BJ (cell line): ENCODE data around the gene ODAD4. TPM values are rescaled to one million over a fixed set of nuclear protein-coding genes. Genes with fewer than 3 reads are reported as not detected.

Experiments used
- CTCF ChIA-PET: fragments of 350-600 bp; formaldehyde crosslinking; extraction: SDS; loops from one replicate; lab custom pipeline; 2021; ENCODE audit warnings: antibody characterized with exemption, inconsistent platforms; lab: Yijun Ruan, JAX
- POLR2A ChIA-PET: fragments of 300-600 bp; sonication (Branson Sonifier 250); formaldehyde crosslinking; extraction: SDS; loops from one replicate; lab custom pipeline; 2021; ENCODE audit warnings: antibody characterized with exemption; lab: Charles Lee
- DNase-seq: peaks from one replicate; pipeline ENCODE4 v3.0.0-alpha.2; 2011; ENCODE audit warnings: low read depth
- H3K27me3 ChIP-seq: 2 replicates; pipeline ENCODE4 v1.6.0; 2011; ENCODE audit warnings: low read length; ENCODE audit not compliant: control insufficient read depth, insufficient read depth
- H3K36me3 ChIP-seq: 2 replicates; pipeline ENCODE4 v1.5.1; 2011; ENCODE audit warnings: low read length; ENCODE audit not compliant: control insufficient read depth, insufficient read depth
- H3K4me3 ChIP-seq: 2 replicates; pipeline ENCODE4 v1.5.1; 2011; ENCODE audit warnings: low read depth, mild to moderate bottlenecking, control low read depth, low read length
- polyA plus RNA-seq: library from polyadenylated mRNA; depleted of rRNA; stranded (reverse); fragments of >200 nt; gene quantifications from 2 replicates; pipeline ENCODE4 v1.2.3, GENCODE V29; 2011
- TF ChIP-seq, protein P1 (sequence below): IDR thresholded peaks from 2 replicates; pipeline ENCODE4 v1.5.1; 2011; ENCODE audit warnings: low read depth, mild to moderate bottlenecking, control low read depth, inconsistent platforms, low read length, moderate library complexity; ENCODE audit not compliant: insufficient read depth

The ODAD4 gene
- polyA plus RNA-seq, 1 experiment = 0.92 TPM

DNA sequence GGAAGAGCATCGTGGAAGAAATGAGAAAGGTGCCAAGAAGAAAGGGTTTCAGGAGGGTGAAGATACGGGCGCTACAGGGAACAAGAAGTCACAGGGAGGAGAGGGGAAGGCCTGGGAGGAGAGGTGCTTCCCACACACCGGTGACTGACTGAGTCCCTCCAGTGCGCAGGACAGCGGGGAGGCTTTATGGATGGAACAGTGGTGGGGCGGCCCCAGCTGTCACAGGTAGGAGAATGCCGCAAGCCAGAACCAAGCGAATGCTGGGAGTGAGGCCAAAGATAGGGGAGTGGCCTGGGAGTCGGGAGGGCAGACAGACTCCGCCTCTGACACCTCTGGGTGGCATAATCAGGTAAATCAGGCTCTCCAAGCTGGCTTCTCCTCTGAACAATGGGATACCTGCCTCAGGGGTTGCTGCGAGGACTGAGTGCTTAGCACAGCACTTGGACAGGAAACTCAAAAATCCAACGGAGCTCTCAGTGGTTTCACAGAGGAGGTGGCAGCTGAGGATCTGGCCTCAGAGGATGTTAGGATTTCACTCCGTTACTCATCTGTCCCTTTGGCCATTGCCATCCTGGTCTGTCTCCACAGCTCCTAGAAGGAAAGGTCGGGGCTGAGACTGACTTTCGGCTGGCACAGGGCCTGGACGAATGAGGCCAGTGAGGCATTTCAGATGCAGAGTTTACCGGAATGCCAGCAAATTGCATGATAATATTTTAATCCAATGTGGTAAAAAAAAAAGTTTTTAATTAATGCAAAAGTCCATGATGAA lies 35.5 kb downstream of the ODAD4 start:
- Histone ChIP-seq H3K36me3 (peaks cover 9% of the 10 kb centered on the region), H3K4me3 (peak overlapping the region; percentile 92), H3K27me3 (no peaks in the 10 kb centered on the region)
- POLR2A ChIA-PET = interaction anchor here (0.6 to 1.0 kb wide), 6 partner anchors 9 to 829 kb away, joined by 3 to 11 read pairs (median 4); partner anchors contain the start of genes DNAJC7 and ODAD4
- DNase-seq = no peak
- TF ChIP-seq, protein P1, sequence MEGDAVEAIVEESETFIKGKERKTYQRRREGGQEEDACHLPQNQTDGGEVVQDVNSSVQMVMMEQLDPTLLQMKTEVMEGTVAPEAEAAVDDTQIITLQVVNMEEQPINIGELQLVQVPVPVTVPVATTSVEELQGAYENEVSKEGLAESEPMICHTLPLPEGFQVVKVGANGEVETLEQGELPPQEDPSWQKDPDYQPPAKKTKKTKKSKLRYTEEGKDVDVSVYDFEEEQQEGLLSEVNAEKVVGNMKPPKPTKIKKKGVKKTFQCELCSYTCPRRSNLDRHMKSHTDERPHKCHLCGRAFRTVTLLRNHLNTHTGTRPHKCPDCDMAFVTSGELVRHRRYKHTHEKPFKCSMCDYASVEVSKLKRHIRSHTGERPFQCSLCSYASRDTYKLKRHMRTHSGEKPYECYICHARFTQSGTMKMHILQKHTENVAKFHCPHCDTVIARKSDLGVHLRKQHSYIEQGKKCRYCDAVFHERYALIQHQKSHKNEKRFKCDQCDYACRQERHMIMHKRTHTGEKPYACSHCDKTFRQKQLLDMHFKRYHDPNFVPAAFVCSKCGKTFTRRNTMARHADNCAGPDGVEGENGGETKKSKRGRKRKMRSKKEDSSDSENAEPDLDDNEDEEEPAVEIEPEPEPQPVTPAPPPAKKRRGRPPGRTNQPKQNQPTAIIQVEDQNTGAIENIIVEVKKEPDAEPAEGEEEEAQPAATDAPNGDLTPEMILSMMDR = no peak
- CTCF ChIA-PET = interaction anchor here (0.8 to 10.2 kb wide), 12 partner anchors 8 to 150 kb away, joined by 3 to 163 read pairs (median 3); partner anchors contain the start of genes DHX58, DNAJC7, KAT2A and NKIRAS2

DNA sequence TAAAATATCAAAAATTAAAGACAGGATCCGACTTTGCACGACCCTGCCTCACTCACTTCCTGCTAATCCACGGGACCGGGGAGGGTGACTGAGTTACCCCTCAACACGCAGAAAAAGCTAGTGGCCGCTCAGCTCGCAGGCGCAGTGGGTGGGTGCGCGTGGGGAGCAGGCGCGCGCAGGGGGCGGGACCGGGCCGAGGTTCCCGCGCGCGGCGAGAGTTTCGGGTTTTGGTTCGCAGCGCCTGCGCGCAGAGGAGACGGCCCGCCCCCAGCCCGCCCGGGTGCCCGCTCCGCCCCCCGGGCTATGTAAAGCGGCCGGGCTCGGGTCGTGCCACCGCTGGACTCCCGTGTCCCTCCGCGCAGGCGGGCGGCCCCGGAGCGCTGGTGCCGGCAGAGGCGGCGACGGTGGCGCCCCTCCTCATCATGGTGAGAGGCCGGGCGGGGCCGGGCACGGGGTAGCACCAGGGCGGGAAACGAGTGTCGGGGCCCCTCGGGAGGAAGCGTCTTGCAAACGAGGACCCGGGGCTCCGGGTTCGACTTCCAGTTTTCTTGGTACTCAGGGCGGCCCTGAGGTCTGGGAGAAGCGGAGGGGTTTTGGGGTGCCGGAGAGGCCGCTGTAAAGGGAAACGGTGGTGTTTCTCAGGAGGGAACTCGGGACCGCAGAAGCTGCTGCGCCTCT lies 36.2 kb downstream of the ODAD4 start, which contains the start of gene CNP:
Gene CNP, plus strand, starts transcription at position 333 of the 678 bp plus-strand sequence. Its CDS starts 90 bp downstream, at position 423.
- peak within 1 kb of the TSS; percentile 92 for H3K4me3 ChIP-seq
- CTCF ChIA-PET = interaction anchor here (0.8 to 10.2 kb wide), 12 partner anchors 9 to 150 kb away, joined by 3 to 163 read pairs (median 3); partner anchors contain the start of genes DHX58, DNAJC7, KAT2A and NKIRAS2
- TF ChIP-seq, protein P1 = no peak
- POLR2A ChIA-PET = interaction anchor here (0.5 to 1.0 kb wide), 8 partner anchors 8 to 828 kb away, joined by 3 to 11 read pairs (median 4); partner anchors contain the start of genes DNAJC7 and ODAD4
- H3K27me3 ChIP-seq = no peaks in the 10 kb centered on the region
- H3K36me3 ChIP-seq = peaks cover 11% of the 10 kb centered on the region
- DNase-seq = no peak

DNA sequence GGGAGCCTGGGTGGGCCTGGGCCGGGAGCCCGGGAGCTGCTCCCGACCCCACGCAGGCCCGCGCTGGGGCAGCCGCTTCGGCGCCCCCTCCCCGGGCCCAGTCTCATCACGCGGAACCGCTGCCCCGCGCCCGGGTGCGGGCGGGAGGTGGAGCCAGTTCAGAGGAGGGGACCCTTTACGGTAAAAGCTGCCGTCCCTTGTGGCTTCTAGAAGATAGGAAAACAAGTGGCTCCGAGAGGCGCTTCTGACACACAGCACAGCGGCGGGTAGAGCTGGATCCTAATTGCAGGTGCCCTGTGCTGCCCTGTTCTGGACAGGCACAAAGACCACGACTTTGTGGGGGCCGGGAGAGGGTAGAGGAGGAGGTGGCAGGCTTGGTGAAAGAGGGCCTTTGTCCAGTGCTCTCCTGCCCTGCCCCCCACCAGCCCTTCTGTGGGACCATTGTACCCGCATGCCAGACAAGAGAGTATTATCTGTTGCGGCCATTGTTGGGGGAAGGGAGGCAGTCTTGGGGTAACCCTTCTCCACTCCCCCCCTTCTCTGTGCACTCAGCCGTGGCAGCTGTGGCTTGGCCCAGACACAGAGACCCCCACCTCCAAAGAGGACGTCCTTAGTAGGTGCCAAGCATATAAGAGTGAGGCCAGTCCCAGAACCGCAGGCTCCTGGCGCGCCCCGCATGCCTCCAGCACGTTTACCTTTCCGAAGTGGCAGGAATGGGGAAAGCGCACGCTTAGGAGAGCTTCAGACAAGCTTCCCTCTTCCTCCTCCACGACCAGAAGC lies 36.9 kb downstream of the ODAD4 start:
- no peaks in the 10 kb centered on the region for H3K27me3 ChIP-seq
- H3K4me3 ChIP-seq = peak overlapping the region; percentile 92
- ChIA-PET CTCF (interaction anchor here (0.8 to 7.1 kb wide), 5 partner anchors 9 to 59 kb away, joined by 3 to 59 read pairs (median 3); partner anchors contain the start of genes DNAJC7 and NKIRAS2), POLR2A (no interaction called here)
- DNase-seq = no peak
- H3K36me3 ChIP-seq = peaks cover 16% of the 10 kb centered on the region
- TF ChIP-seq, protein P1 = no peak

DNA sequence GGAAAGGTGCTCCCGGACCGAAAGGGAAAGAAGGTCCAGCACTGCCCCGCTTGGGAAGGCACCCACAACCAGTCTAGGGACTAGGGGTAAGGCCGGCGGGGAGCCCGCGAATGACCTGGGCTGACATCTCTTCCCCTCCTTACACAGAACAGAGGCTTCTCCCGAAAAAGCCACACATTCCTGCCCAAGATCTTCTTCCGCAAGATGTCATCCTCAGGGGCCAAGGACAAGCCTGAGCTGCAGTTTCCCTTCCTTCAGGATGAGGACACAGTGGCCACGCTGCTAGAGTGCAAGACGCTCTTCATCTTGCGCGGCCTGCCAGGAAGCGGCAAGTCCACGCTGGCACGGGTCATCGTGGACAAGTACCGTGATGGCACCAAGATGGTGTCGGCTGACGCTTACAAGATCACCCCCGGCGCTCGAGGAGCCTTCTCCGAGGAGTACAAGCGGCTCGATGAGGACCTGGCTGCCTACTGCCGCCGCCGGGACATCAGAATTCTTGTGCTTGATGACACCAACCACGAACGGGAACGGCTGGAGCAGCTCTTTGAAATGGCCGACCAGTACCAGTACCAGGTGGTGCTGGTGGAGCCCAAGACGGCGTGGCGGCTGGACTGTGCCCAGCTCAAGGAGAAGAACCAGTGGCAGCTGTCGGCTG lies 37.6 kb downstream of the ODAD4 start:
- TF ChIP-seq, protein P1 = no peak
- Histone ChIP-seq H3K36me3 (peaks cover 23% of the 10 kb centered on the region), H3K27me3 (no peaks in the 10 kb centered on the region), H3K4me3 (peak overlapping the region; percentile 92)
- POLR2A ChIA-PET = no interaction called here
- CTCF ChIA-PET = interaction anchor here (1.3 to 7.1 kb wide), 2 partner anchors 23 to 50 kb away, joined by 3 to 59 read pairs; partner anchors contain the start of genes DNAJC7 and NKIRAS2
- no peak for DNase-seq
